ENCODE measurements around the gene CFH.

GRCh38 chr1:196717868-196718267 lies 66.0 kb downstream of the CFH start:
- TF ChIP-seq GATA2 (IDR thresholded peaks at IDR 0.05; ENCODE audit: low read depth, low read length) (no peak), GATA3 (IDR thresholded peaks at IDR 0.05; ENCODE audit: low read depth, low read length) (no peak)

Measured in SH-SY5Y (cell line).